K562 (cell line): ENCODE results near the gene BCORL1. TPM values are rescaled to one million over a fixed set of nuclear protein-coding genes. Genes with fewer than 3 reads are reported as not detected.

Experiments used
- CBX3 ChIP-seq, 2 experiments: IDR thresholded peaks; 1 replicate in 1 of 2; 2 replicates in 1 of 2; pipeline ENCODE4 v1.6.1; 2012; ENCODE audit warnings: inconsistent platforms in 2 of 2, low read length in 2 of 2, borderline replicate concordance in 1 of 2, control low read depth in 1 of 2
- CCNT2 ChIP-seq: IDR thresholded peaks from 2 replicates; pipeline ENCODE4 v1.6.1; 2011; ENCODE audit warnings: borderline replicate concordance, low read depth, mild to moderate bottlenecking, moderate library complexity, mixed read lengths, low read length; ENCODE audit not compliant: insufficient read length; ENCODE audit errors: extremely low read depth
- CTBP1 ChIP-seq: fragments of 450-650 bp; IDR thresholded peaks from 2 replicates; pipeline ENCODE4 v1.6.1; 2016; ENCODE audit warnings: borderline replicate concordance
- ELF1 ChIP-seq: fragments of 200-800 bp; sonication (Bioruptor generic); IDR thresholded peaks from 2 replicates; pipeline ENCODE4 v1.6.1; 2016; ENCODE audit warnings: missing genetic modification characterization, missing compliant biosample characterization
- GABPB1 ChIP-seq: sonication (generic); formaldehyde crosslinking; IDR thresholded peaks from 2 replicates; pipeline ENCODE4 v1.8.0; 2022; ENCODE audit warnings: mild to moderate bottlenecking, missing genetic modification reagents
- JUND ChIP-seq, 2 experiments: IDR thresholded peaks; 2 replicates in 1 of 2; 3 replicates in 1 of 2; pipeline ENCODE4 v1.6.1; 2011; ENCODE audit warnings: borderline replicate concordance in 2 of 2, low read depth in 2 of 2, low read length in 2 of 2, improper control_type of control experiment in 1 of 2, missing biosample characterization in 1 of 2, missing genetic modification characterization in 1 of 2, missing genetic modification reagents in 1 of 2
- KDM4B ChIP-seq, 2 experiments: fragments of 450-650 bp in 1 of 2; sonication (generic) in 1 of 2; IDR thresholded peaks; 2 replicates each; pipeline ENCODE4 v1.6.1; 2016 to 2017; ENCODE audit warnings: borderline replicate concordance in 2 of 2, antibody characterized with exemption in 1 of 2, low read depth in 1 of 2, mild to moderate bottlenecking in 1 of 2
- POLR2G ChIP-seq: fragments of 200-400 bp; formaldehyde crosslinking; IDR thresholded peaks from 2 replicates; pipeline ENCODE4 v1.6.1; 2017; ENCODE audit warnings: low read depth, mild to moderate bottlenecking, antibody characterized with exemption, low read length, moderate library complexity
- RB1 ChIP-seq: fragments of 450-650 bp; IDR thresholded peaks from 2 replicates; pipeline ENCODE4 v1.6.1; 2017; ENCODE audit warnings: low read depth, mild to moderate bottlenecking
- SMAD4 ChIP-seq: fragments of 250-450 bp; sonication (Bioruptor Pico); conservative IDR thresholded peaks from 2 replicates; pipeline ENCODE4 v1.8.0; 2021; ENCODE audit warnings: inconsistent platforms, mild to moderate bottlenecking, moderate library complexity
- TAF1 ChIP-seq: IDR thresholded peaks from 2 replicates; pipeline ENCODE4 v1.6.1; 2011; ENCODE audit warnings: mild to moderate bottlenecking, low read length, moderate library complexity; ENCODE audit not compliant: insufficient read depth, control insufficient read depth, severe bottlenecking; ENCODE audit errors: extremely low read depth
- ZFX ChIP-seq: sonication (generic); formaldehyde crosslinking; IDR thresholded peaks from 2 replicates; pipeline ENCODE4 v1.8.0; 2022; ENCODE audit warnings: mild to moderate bottlenecking, missing genetic modification reagents, moderate library complexity
- ZKSCAN1 ChIP-seq: fragments of 150-350 bp; IDR thresholded peaks from 2 replicates; pipeline ENCODE4 v1.6.1; 2016; ENCODE audit warnings: low read depth, low read length
- ZNF586 ChIP-seq: fragments of 450-650 bp; formaldehyde crosslinking; conservative IDR thresholded peaks from 2 replicates; pipeline ENCODE4 v1.4.0; 2020; ENCODE audit warnings: mild to moderate bottlenecking, moderate library complexity
- polyA plus RNA-seq, 8 experiments: library from polyadenylated mRNA; depleted of rRNA in 4 of 8; stranded (reverse) in 5 of 8; unstranded in 3 of 8; fragments of >200 nt; fragmentation: Nextera tagmentation in 2 of 8; fragmentation: Illumina TruSeq in 1 of 8; extraction: Ambion mirVana in 2 of 8; extraction: Trizol in 1 of 8; gene quantifications; 2 replicates each; pipeline versions ENCODE4 v1.2.1 to v1.2.3, GENCODE V29; 2011 to 2014; ENCODE audit warnings: inconsistent platforms in 1 of 8, missing spikeins in 1 of 8
- total RNA-seq, 7 experiments: library from RNA; depleted of rRNA in 6 of 7; stranded (reverse); fragments of >200 nt in 6 of 7; fragmentation: Illumina TruSeq in 2 of 7; extraction: Trizol in 2 of 7; gene quantifications; 2 replicates each; pipeline versions ENCODE4 v1.2.1 to v1.2.3, GENCODE V29; 2011 to 2021; ENCODE audit warnings: low replicate concordance in 1 of 7
- TF ChIP-seq, protein P1 (sequence below), 2 experiments: IDR thresholded peaks; 2 replicates each; pipeline ENCODE4 v1.6.1; 2012; ENCODE audit warnings: improper control_type of control experiment in 2 of 2, low read depth in 2 of 2, low read length in 2 of 2, borderline replicate concordance in 1 of 2
- TF ChIP-seq, protein P2 (sequence below): fragments of 450-650 bp; IDR thresholded peaks from 2 replicates; pipeline ENCODE4 v1.6.1; 2014; ENCODE audit warnings: low read depth, mild to moderate bottlenecking, moderate library complexity, borderline replicate concordance
- TF ChIP-seq, protein P3 (sequence below): fragments of 450-650 bp; IDR thresholded peaks from 2 replicates; pipeline ENCODE4 v1.6.1; 2016; ENCODE audit warnings: missing biosample characterization, missing genetic modification characterization

The BCORL1 gene
- total and polyA plus RNA-seq, 9 of the 15 experiments (the other 6 are each of a cell fraction or from before 2014, with no cell fraction given) = 0.48 to 29.6 (median 2.1) TPM

DNA sequence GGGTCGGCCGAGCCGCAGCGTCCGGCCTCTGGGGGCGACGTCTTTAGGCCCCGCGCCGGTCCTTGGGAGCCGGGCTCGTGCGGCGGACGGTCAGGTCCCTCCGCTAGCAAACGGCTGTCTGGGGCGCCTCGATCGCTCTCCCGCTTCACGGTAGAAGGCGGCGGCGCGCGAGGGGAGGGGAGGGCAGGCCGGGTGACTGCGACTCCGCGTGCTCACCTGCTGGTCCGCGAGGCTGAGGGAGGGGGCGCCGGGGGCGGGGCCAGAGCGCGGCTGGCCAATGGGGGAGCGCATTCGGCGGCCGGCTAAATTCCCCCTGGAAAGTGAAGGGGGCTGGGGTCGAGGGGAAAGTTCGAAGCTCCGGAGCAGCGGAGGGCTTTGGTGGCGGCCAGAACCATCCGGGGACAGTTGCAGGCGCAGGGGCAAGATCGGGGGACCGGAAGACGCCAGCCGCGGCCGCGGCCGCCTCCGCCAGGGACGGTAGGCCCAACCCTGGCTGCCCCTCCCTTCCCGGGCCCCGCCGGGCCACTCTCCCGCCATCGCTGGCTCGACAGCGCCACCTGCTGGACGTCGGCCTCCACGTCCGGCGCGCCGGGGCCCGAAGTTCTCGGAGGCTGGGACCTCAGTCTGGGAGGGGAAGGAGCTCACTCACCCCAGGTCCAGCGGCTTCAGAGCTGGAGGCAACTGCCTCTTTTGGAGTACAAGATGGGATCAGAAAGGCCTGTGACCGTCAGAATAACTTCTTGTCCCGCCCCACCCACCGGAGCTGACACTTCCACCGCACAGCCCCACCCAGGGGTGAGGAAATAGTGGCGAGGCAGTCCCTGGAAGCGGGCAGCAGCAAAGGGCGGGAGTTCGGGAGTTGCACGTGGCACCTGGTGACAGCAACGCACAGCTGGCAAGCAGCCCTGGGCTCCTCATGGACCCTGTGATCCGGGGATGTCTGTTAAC, 78.0 kb downstream of the BCORL1 start (continued):
- TF ChIP-seq, protein P1, sequence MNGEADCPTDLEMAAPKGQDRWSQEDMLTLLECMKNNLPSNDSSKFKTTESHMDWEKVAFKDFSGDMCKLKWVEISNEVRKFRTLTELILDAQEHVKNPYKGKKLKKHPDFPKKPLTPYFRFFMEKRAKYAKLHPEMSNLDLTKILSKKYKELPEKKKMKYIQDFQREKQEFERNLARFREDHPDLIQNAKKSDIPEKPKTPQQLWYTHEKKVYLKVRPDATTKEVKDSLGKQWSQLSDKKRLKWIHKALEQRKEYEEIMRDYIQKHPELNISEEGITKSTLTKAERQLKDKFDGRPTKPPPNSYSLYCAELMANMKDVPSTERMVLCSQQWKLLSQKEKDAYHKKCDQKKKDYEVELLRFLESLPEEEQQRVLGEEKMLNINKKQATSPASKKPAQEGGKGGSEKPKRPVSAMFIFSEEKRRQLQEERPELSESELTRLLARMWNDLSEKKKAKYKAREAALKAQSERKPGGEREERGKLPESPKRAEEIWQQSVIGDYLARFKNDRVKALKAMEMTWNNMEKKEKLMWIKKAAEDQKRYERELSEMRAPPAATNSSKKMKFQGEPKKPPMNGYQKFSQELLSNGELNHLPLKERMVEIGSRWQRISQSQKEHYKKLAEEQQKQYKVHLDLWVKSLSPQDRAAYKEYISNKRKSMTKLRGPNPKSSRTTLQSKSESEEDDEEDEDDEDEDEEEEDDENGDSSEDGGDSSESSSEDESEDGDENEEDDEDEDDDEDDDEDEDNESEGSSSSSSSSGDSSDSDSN (IDR thresholded peaks at IDR 0.05; ENCODE audit: borderline replicate concordance in 1 of 2, low read depth in 2 of 2, low read length in 2 of 2) = 0 out of 4 replicates have a peak, but pooled peaks of 1 of the 2 experiments have one; percentile 47
- TF ChIP-seq KDM4B (IDR thresholded peaks at IDR 0.05; ENCODE audit: borderline replicate concordance in 2 of 2, low read depth in 1 of 2) (peak in 1 of 2 experiments; percentile 45; a peak in 1 of 4 replicates), GABPB1 (peak; percentile 79), ZNF586 (CRISPR knock-in tag) (no peak), ZKSCAN1 (peak; percentile 39; the same call in 1 of the 2 replicates), RB1 (peak; percentile 95), ZFX (CRISPR knock-in tag) (peak; percentile 98), POLR2G (peak; percentile 83), ELF1 (tag) (peak; percentile 34; the same call in 1 of the 2 replicates), CCNT2 (peak; percentile 47), SMAD4 (CRISPR knock-in tag) (0 out of 2 replicates have a peak, but pooled peaks have one; percentile 34), JUND (IDR thresholded peaks at IDR 0.05; ENCODE audit: borderline replicate concordance, low read depth, low read length) (0 out of 2 replicates have a peak, but pooled peaks have one; percentile 4), JUND (tag; IDR thresholded peaks at IDR 0.05; ENCODE audit: borderline replicate concordance, low read depth, low read length) (no peak; the same call in 2 of the 3 replicates), CBX3 (IDR thresholded peaks at IDR 0.05; ENCODE audit: borderline replicate concordance in 1 of 2, low read length in 2 of 2) (peak in 1 of 2 experiments; percentile 11; a peak in 1 of 3 replicates), CTBP1 (peak; percentile 57; the same call in 1 of the 2 replicates), TAF1 (no peak)
- TF ChIP-seq, protein P2, sequence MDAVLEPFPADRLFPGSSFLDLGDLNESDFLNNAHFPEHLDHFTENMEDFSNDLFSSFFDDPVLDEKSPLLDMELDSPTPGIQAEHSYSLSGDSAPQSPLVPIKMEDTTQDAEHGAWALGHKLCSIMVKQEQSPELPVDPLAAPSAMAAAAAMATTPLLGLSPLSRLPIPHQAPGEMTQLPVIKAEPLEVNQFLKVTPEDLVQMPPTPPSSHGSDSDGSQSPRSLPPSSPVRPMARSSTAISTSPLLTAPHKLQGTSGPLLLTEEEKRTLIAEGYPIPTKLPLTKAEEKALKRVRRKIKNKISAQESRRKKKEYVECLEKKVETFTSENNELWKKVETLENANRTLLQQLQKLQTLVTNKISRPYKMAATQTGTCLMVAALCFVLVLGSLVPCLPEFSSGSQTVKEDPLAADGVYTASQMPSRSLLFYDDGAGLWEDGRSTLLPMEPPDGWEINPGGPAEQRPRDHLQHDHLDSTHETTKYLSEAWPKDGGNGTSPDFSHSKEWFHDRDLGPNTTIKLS = peak; percentile 50; the same call in 1 of the 2 replicates
- TF ChIP-seq, protein P3, sequence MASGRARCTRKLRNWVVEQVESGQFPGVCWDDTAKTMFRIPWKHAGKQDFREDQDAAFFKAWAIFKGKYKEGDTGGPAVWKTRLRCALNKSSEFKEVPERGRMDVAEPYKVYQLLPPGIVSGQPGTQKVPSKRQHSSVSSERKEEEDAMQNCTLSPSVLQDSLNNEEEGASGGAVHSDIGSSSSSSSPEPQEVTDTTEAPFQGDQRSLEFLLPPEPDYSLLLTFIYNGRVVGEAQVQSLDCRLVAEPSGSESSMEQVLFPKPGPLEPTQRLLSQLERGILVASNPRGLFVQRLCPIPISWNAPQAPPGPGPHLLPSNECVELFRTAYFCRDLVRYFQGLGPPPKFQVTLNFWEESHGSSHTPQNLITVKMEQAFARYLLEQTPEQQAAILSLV (tag) = no peak
